ENCODE results near the gene LDLRAP1. TPM values are rescaled to one million over a fixed set of nuclear protein-coding genes. Genes with fewer than 3 reads are reported as not detected.

The LDLRAP1 gene
- total RNA-seq, 1 experiment from 2014 or later: 29.2 TPM

DNA sequence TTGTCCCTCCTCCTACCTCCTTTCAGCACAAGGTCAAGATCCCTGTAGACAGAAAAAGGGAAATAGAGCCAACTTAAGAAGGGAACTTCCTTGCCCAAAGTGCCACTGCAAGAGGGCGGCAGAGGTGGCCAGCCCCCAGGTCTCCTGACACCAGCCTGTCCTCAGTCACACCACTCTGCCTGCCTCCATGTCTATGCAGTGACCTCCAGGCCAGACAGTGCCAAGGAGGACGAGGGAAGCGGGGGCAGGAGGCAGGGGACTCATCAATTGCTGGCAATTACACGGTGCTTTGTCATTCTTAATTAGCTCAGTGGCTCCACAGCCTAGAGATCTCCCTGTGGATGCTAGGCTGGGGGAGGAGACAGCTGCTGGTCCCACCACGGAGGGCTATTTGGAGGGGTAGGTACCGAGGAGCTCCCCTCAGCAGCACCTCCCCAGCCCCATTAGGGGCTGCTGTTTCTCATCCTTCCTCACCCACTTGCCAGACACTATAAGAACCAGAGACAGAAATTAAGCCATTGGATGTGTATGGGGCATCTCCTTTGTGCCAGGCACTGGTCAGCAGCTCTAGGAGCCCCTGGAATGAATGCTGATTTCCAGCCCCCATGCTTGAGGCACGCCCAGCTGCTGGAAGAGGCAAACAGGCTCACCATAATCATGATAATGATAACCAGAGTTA lies 6.1 kb upstream of the LDLRAP1 start:
- H3K4me1 ChIP-seq (replicated peaks; ENCODE audit: insufficient read depth): peaks cover 15% of the 10 kb centered on the region
- H3K9me2 ChIP-seq (ENCODE audit: insufficient read depth): no peaks in the 10 kb centered on the region
- H3K27ac ChIP-seq: no peak overlapping the region
- no peak overlapping the region for H2AFZ ChIP-seq
- peaks cover 13% of the 10 kb centered on the region; the same call in 1 of the 2 replicates for H3F3A ChIP-seq (ENCODE audit: insufficient read depth, low read depth)
- no peak overlapping the region for H3K4me2 ChIP-seq
- no TSS peak for BruUV-seq (replicated peaks)
- no peak overlapping the region for H3K4me3 ChIP-seq
- no peaks in the 10 kb centered on the region for H3K9me3 ChIP-seq (ENCODE audit: insufficient read depth, low read depth)
- no peaks in the 10 kb centered on the region for H3K27me3 ChIP-seq (ENCODE audit: insufficient read depth, low read depth)
- H3K79me2 ChIP-seq (ENCODE audit: low read depth): no peaks in the 10 kb centered on the region
- CTCF ChIA-PET: interaction anchor here (0.6 kb wide), 1 partner anchor 36 kb away, joined by 4 read pairs; no protein-coding TSS in a partner anchor
- POLR2A ChIA-PET (ENCODE audit: unreplicated experiment): no interaction called here
- no peak for TF ChIP-seq EZH2 (IDR thresholded peaks at IDR 0.05; ENCODE audit: low read depth)
- no peak for TF ChIP-seq CTCF (conservative IDR thresholded peaks at IDR 0.05)
- intact Hi-C loops (cut with micrococcal nuclease; ENCODE audit: unreplicated experiment): no loop called here
- no peaks in the 10 kb centered on the region for H4K20me1 ChIP-seq (ENCODE audit: insufficient read depth)
- no peak for DNase-seq
- no peaks in the 10 kb centered on the region for H3K36me3 ChIP-seq (ENCODE audit: low read depth)

DNA sequence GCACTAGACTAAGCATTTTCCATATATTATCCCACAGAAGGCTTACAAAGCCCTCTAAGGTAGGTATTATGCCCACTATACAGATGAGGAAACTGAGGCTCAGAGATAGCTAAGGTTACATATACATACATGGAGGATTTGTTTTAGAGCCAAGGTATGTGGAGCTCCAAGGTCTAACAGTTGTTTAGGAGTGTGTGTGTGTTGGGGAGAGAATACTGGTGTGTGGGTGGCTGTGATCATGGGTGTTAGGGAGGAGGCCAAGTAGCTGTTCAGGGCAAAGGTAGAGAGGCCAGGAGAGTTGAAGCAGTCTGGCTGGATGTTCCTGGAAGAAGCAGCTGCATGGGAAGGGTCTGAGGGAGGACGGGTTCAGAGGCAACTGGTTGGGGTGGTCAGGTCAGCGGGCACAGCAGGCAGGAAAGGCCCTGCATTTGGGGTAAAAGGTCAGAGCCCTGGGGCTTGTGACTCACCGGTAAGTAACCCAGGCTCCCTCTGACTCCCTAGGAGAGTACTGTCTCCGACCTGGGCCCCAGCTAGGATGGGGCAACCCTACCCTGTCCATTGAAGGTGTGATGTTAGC lies 5.1 kb upstream of the LDLRAP1 start:
- no peaks in the 10 kb centered on the region for H3K9me3 ChIP-seq (ENCODE audit: insufficient read depth, low read depth)
- ChIA-PET POLR2A (ENCODE audit: unreplicated experiment) (interaction anchor here (0.7 kb wide), 2 partner anchors 35 to 108 kb away, joined by 3 read pairs; partner anchors contain the start of gene MACO1), CTCF (interaction anchor here (0.6 kb wide), 1 partner anchor 35 kb away, joined by 4 read pairs; no protein-coding TSS in a partner anchor)
- H3F3A ChIP-seq (ENCODE audit: insufficient read depth, low read depth): peaks cover 13% of the 10 kb centered on the region; the same call in 1 of the 2 replicates
- no peaks in the 10 kb centered on the region for H4K20me1 ChIP-seq (ENCODE audit: insufficient read depth)
- no peak overlapping the region for H3K4me3 ChIP-seq
- H3K79me2 ChIP-seq (ENCODE audit: low read depth): no peaks in the 10 kb centered on the region
- peak; percentile 73 to 83 for DNase-seq
- no peak for TF ChIP-seq CTCF (conservative IDR thresholded peaks at IDR 0.05)
- H3K27ac ChIP-seq: peak overlapping the region; percentile 61
- H3K27me3 ChIP-seq (ENCODE audit: insufficient read depth, low read depth): no peaks in the 10 kb centered on the region
- no TSS peak for BruUV-seq (replicated peaks)
- peaks cover 15% of the 10 kb centered on the region for H3K4me1 ChIP-seq (replicated peaks; ENCODE audit: insufficient read depth)
- no peak overlapping the region for H2AFZ ChIP-seq
- intact Hi-C loops (cut with micrococcal nuclease; ENCODE audit: unreplicated experiment): no loop called here
- H3K9me2 ChIP-seq (ENCODE audit: insufficient read depth): no peaks in the 10 kb centered on the region
- no peaks in the 10 kb centered on the region for H3K36me3 ChIP-seq (ENCODE audit: low read depth)
- H3K4me2 ChIP-seq: peak overlapping the region; percentile 58

DNA sequence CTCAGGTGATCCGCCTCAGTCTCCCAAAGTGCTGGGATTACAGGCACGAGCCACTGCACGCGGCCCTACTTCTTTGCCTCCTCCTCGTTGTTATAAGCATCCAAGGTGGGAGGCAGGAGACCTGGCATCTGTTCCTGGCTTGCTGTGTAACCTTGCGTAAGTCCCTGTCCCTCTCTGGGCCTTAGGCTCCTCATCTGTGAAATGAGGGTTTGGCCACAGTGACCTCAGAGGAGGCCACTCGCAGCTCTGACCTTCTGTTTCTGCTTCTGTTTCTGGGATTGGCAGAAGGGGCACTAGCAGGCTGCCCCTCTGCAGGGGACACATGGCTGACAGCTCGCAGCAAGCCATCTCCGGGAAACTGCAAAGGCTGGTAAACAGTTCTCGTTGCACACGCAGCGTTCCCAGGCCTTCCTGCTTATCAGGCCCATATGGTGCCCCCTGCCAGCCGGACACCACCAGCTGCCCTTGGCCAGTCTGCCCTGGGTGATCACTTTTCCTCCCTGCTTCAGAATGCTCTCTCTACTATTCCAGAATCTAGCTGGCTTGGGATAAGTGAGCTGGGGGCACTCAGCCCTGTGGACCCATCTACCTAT lies 2.6 kb upstream of the LDLRAP1 start:
- Histone ChIP-seq H3K27ac (no peak overlapping the region), H3K9me2 (ENCODE audit: insufficient read depth) (no peaks in the 10 kb centered on the region), H3F3A (ENCODE audit: insufficient read depth, low read depth) (peaks cover 13% of the 10 kb centered on the region; the same call in 1 of the 2 replicates), H4K20me1 (ENCODE audit: insufficient read depth) (no peaks in the 10 kb centered on the region), H3K79me2 (ENCODE audit: low read depth) (peaks cover 18% of the 10 kb centered on the region), H3K4me1 (replicated peaks; ENCODE audit: insufficient read depth) (peaks cover 24% of the 10 kb centered on the region), H3K36me3 (ENCODE audit: low read depth) (no peaks in the 10 kb centered on the region), H3K27me3 (ENCODE audit: insufficient read depth, low read depth) (no peaks in the 10 kb centered on the region), H3K4me3 (no peak overlapping the region), H3K9me3 (ENCODE audit: insufficient read depth, low read depth) (no peaks in the 10 kb centered on the region), H3K4me2 (no peak overlapping the region), H2AFZ (no peak overlapping the region)
- POLR2A ChIA-PET (ENCODE audit: unreplicated experiment): no interaction called here
- no peak for DNase-seq
- CTCF ChIA-PET: no interaction called here
- intact Hi-C loops (cut with micrococcal nuclease; ENCODE audit: unreplicated experiment): no loop called here
- no TSS peak for BruUV-seq (replicated peaks)
- TF ChIP-seq CTCF (conservative IDR thresholded peaks at IDR 0.05) (no peak), EZH2 (IDR thresholded peaks at IDR 0.05; ENCODE audit: low read depth) (no peak)

Measured in PC-9 (cell line).